B cell (primary cell): Measurements from ENCODE around the gene ADGRA1. TPM values are rescaled to one million over a fixed set of nuclear protein-coding genes. Genes with fewer than 3 reads are reported as not detected.

Experiments
- ATAC-seq: fragments of 200-7000 bp; cut with Tn5 transposase; one replicate; pipeline ENCODE4 v1.10.0; 2021; ENCODE audit warnings: low read depth, mild to moderate bottlenecking, moderate number of reproducible peaks, moderate library complexity
- CTCF ChIA-PET: fragments of 350-600 bp; sonication (Branson Sonifier 250); formaldehyde crosslinking; loops from one replicate; lab custom pipeline; 2021; ENCODE audit warnings: antibody characterized with exemption, inconsistent platforms; lab: Charles Lee
- POLR2A ChIA-PET: fragments of 350-600 bp; sonication (Branson Sonifier 250); formaldehyde crosslinking; loops from one replicate; lab custom pipeline; 2021; ENCODE audit warnings: antibody characterized with exemption; lab: Charles Lee
- DNase-seq: peaks from one replicate; pipeline ENCODE4 v3.0.0; 2013
- H2AFZ ChIP-seq: 2 replicates; pipeline ENCODE4 v1.6.1; 2012; ENCODE audit warnings: mild to moderate bottlenecking, low read depth, low read length; ENCODE audit not compliant: insufficient read depth, poor library complexity, severe bottlenecking
- H3K27ac ChIP-seq, 2 donors: 1 replicate in 1 of 2; 2 replicates in 1 of 2; pipeline ENCODE4 v1.5.1; 2012 to 2013; ENCODE audit warnings: low read length in 2 of 2, mild to moderate bottlenecking in 2 of 2, moderate library complexity in 1 of 2
- H3K27me3 ChIP-seq, 4 experiments: fragments of 200-600 bp in 1 of 4; sonication (generic) in 1 of 4; replicated peaks in 1 of 4; 1 replicate in 2 of 4; 2 replicates in 2 of 4; pipeline versions ENCODE4 v1.6.1 to v1.7.0; 2013 to 2016; ENCODE audit warnings: low read length in 3 of 4, mild to moderate bottlenecking in 2 of 4, mixed read lengths in 1 of 4, moderate library complexity in 1 of 4; ENCODE audit not compliant: insufficient read depth in 4 of 4, control insufficient read depth in 3 of 4; ENCODE audit errors: control extremely low read depth in 1 of 4
- H3K36me3 ChIP-seq, 2 experiments: replicated peaks in 1 of 2; 1 replicate in 1 of 2; 2 replicates in 1 of 2; pipeline versions ENCODE4 v1.6.1 to v1.7.1; 2013; ENCODE audit warnings: low read length in 1 of 2; ENCODE audit not compliant: insufficient read depth in 2 of 2, control insufficient read depth in 1 of 2; ENCODE audit errors: control extremely low read depth in 1 of 2, extremely low read depth in 1 of 2
- H3K4me1 ChIP-seq, 2 donors: fragments of 200-600 bp in 1 of 2; sonication (generic) in 1 of 2; 1 replicate in 1 of 2; 2 replicates in 1 of 2; pipeline versions ENCODE4 v1.5.1 to v1.6.1; 2013 to 2017; ENCODE audit warnings: low read length in 2 of 2; ENCODE audit not compliant: control insufficient read depth in 2 of 2, insufficient read depth in 2 of 2
- H3K4me2 ChIP-seq: replicated peaks from 2 replicates; pipeline ENCODE3; 2012; ENCODE audit warnings: mild to moderate bottlenecking, low read depth, low read length; ENCODE audit not compliant: poor library complexity, severe bottlenecking
- H3K4me3 ChIP-seq, 5 experiments: fragments of 200-600 bp in 1 of 5; sonication (generic) in 1 of 5; 1 replicate in 3 of 5; 2 replicates in 2 of 5; pipeline versions ENCODE4 v1.5.1 to v1.7.0; 2011 to 2016; ENCODE audit warnings: low read length in 4 of 5, mild to moderate bottlenecking in 4 of 5, low read depth in 2 of 5, control low read depth in 1 of 5, moderate library complexity in 1 of 5; ENCODE audit not compliant: insufficient read depth in 1 of 5; ENCODE audit errors: control extremely low read depth in 1 of 5, extremely low read depth in 1 of 5
- H3K79me2 ChIP-seq: fragments of 200-600 bp; sonication (generic); one replicate; pipeline ENCODE4 v1.6.0; 2016; ENCODE audit warnings: low read length; ENCODE audit not compliant: control insufficient read depth, insufficient read depth
- H3K9ac ChIP-seq: fragments of 200-600 bp; sonication (generic); 2 replicates; pipeline ENCODE4 v1.6.1; 2017; ENCODE audit warnings: mild to moderate bottlenecking, low read length, moderate library complexity
- H3K9me3 ChIP-seq, 3 donors: one replicate each; pipeline versions ENCODE4 v1.6.1 to v1.7.1; 2013; ENCODE audit warnings: low read length in 2 of 3; ENCODE audit not compliant: control insufficient read depth in 2 of 3, insufficient read depth in 1 of 3; ENCODE audit errors: control extremely low read depth in 1 of 3
- H4K20me1 ChIP-seq: 2 replicates; pipeline ENCODE4 v1.6.0; 2012; ENCODE audit warnings: mild to moderate bottlenecking, low read length; ENCODE audit not compliant: insufficient read depth, control insufficient read depth, poor library complexity, severe bottlenecking
- H3K27ac Mint-ChIP-seq: one replicate; pipeline ENCODE4 v1.8.0; 2021; ENCODE audit warnings: mixed read lengths
- H3K27me3 Mint-ChIP-seq: one replicate; pipeline ENCODE4 v1.8.0; 2021; ENCODE audit warnings: mixed read lengths
- H3K4me1 Mint-ChIP-seq: one replicate; pipeline ENCODE4 v1.8.0; 2021; ENCODE audit warnings: mixed read lengths
- H3K4me3 Mint-ChIP-seq: one replicate; pipeline ENCODE4 v1.8.0; 2021; ENCODE audit warnings: mixed read lengths
- H3K9me3 Mint-ChIP-seq: one replicate; pipeline ENCODE4 v1.8.0; 2022; ENCODE audit warnings: mixed read lengths; ENCODE audit not compliant: insufficient read depth
- EZH2 ChIP-seq: IDR thresholded peaks from 2 replicates; pipeline ENCODE4 v1.6.1; 2012; ENCODE audit warnings: borderline replicate concordance, low read depth, mild to moderate bottlenecking, moderate library complexity, low read length; ENCODE audit not compliant: insufficient read depth, poor library complexity, severe bottlenecking
- WGBS: methylation state at CpG from one replicate; pipeline ENCODE4 v1.1.5; 2013; ENCODE audit warnings: missing lambda C conversion rate; ENCODE audit not compliant: insufficient coverage; 5-methylcytosine and 5-hydroxymethylcytosine counted together
- intact Hi-C: fragments of 100-400 bp; cut with micrococcal nuclease; formaldehyde crosslinking; loops from one replicate; pipeline ENCODE4 v1.10.0; 2022
- polyA plus RNA-seq: library from polyadenylated mRNA; depleted of rRNA; stranded (reverse); fragments of >200 nt; gene quantifications from 2 replicates; pipeline ENCODE4 v1.2.3, GENCODE V29; 2012
- total RNA-seq, 2 donors: library from RNA; stranded (reverse); fragments of 120-200 nt in 1 of 2; gene quantifications; 1 replicate in 1 of 2; 2 replicates in 1 of 2; pipeline versions ENCODE4 v1.2.3 to v1.2.4, GENCODE V29; 2013 to 2022
- TF ChIP-seq, protein P1 (sequence below): fragments of 200-600 bp; IDR thresholded peaks from one replicate; pipeline ENCODE4 v1.8.0; 2022; ENCODE audit warnings: antibody characterized with exemption, mild to moderate bottlenecking

The ADGRA1 gene
- total and polyA plus RNA-seq, 2 donors (not counting 1 experiment from before 2014, with no cell fraction given) = not detected

DNA sequence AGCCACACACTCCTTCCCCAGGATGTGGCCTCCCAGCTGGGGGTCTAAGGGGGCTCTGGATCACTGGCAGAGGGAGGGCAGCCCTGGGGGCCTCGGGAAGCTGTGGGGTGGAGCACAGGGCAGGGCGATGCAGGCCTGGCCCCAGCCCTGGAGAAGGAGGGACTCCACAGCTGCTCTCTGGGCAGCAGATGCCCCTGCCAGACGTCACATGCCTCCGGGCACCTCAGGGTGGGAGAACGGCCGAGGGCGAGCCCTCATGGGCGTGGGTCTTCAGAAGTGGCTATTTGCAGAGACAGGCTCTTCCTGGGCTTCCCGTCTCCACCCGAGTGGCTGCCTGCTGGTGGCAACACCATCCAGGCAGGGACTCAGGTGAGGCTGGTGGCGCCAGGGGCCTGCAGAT is 16.0 kb upstream of the ADGRA1 start:
- H4K20me1 ChIP-seq = no peaks in the 10 kb centered on the region
- no peaks in the 10 kb centered on the region for H3K27me3 ChIP-seq
- no peaks in the 10 kb centered on the region for H3K36me3 ChIP-seq
- intact Hi-C loops = no loop called here
- no peaks in the 10 kb centered on the region for H3K9me3 Mint-ChIP-seq
- no peak for ATAC-seq
- WGBS = 86% methylated on average over 11 of the region's 11 CpGs
- H2AFZ ChIP-seq = no peak overlapping the region
- TF ChIP-seq EZH2 = no peak
- TF ChIP-seq, protein P1, sequence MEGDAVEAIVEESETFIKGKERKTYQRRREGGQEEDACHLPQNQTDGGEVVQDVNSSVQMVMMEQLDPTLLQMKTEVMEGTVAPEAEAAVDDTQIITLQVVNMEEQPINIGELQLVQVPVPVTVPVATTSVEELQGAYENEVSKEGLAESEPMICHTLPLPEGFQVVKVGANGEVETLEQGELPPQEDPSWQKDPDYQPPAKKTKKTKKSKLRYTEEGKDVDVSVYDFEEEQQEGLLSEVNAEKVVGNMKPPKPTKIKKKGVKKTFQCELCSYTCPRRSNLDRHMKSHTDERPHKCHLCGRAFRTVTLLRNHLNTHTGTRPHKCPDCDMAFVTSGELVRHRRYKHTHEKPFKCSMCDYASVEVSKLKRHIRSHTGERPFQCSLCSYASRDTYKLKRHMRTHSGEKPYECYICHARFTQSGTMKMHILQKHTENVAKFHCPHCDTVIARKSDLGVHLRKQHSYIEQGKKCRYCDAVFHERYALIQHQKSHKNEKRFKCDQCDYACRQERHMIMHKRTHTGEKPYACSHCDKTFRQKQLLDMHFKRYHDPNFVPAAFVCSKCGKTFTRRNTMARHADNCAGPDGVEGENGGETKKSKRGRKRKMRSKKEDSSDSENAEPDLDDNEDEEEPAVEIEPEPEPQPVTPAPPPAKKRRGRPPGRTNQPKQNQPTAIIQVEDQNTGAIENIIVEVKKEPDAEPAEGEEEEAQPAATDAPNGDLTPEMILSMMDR = no peak
- no peak overlapping the region for H3K27ac Mint-ChIP-seq
- H3K79me2 ChIP-seq = no peaks in the 10 kb centered on the region
- CTCF ChIA-PET = no interaction called here
- H3K27me3 Mint-ChIP-seq = no peaks in the 10 kb centered on the region
- no peak overlapping the region for H3K4me2 ChIP-seq
- H3K9me3 ChIP-seq = peaks cover 0 to 11% (median 0%) of the 10 kb centered on the region in 3 donors
- POLR2A ChIA-PET = no interaction called here
- H3K4me3 ChIP-seq = no peak overlapping the region
- no peak for DNase-seq
- no peak overlapping the region for H3K9ac ChIP-seq
- H3K4me1 Mint-ChIP-seq = no peaks in the 10 kb centered on the region
- no peak overlapping the region for H3K4me3 Mint-ChIP-seq
- no peak overlapping the region for H3K27ac ChIP-seq
- H3K4me1 ChIP-seq = no peaks in the 10 kb centered on the region

DNA sequence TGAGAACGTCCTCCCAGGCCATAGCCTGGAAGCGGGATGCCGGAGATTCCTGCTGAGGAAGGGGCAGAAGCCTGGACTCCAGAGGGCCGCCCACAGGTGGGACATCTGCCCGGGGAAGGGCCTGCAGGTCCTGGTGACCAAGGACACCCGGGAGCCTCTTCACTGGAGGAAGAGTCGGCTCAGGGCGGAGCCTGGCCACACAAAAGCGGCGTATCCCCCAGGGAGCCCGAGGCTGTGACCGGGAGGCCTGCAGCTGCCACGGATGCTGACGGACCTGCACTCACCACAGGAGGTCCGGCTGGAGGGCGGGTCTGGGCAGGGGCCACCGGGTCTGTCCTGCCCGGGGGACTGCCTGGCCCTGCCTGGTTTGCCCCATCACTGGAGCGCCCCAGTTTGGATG is 15.5 kb upstream of the ADGRA1 start:
- no peak for DNase-seq
- Mint-ChIP-seq H3K27ac (no peak overlapping the region), H3K4me3 (no peak overlapping the region), H3K4me1 (no peaks in the 10 kb centered on the region), H3K9me3 (no peaks in the 10 kb centered on the region), H3K27me3 (no peaks in the 10 kb centered on the region)
- peaks cover 0 to 11% (median 0%) of the 10 kb centered on the region in 3 donors for H3K9me3 ChIP-seq
- H3K27ac ChIP-seq = no peak overlapping the region
- H3K36me3 ChIP-seq = no peaks in the 10 kb centered on the region
- 84% methylated on average over 19 of the region's 19 CpGs for WGBS
- no peaks in the 10 kb centered on the region for H3K27me3 ChIP-seq
- no peak overlapping the region for H2AFZ ChIP-seq
- no peaks in the 10 kb centered on the region for H4K20me1 ChIP-seq
- no peak overlapping the region for H3K9ac ChIP-seq
- H3K79me2 ChIP-seq = no peaks in the 10 kb centered on the region
- POLR2A ChIA-PET = no interaction called here
- no peak overlapping the region for H3K4me3 ChIP-seq
- H3K4me2 ChIP-seq = no peak overlapping the region
- CTCF ChIA-PET = no interaction called here
- intact Hi-C loops = no loop called here
- H3K4me1 ChIP-seq = no peaks in the 10 kb centered on the region
- TF ChIP-seq EZH2 = no peak
- TF ChIP-seq, protein P1 = no peak
- no peak for ATAC-seq
